ENCODE results near the gene ST7.

GRCh38 chr7:116997972-116998371 lies 44.7 kb downstream of the ST7 start:
- TF ChIP-seq POLR2A (IDR thresholded peaks at IDR 0.05; ENCODE audit: extremely low read depth, insufficient read length) (no peak), CTCF (IDR thresholded peaks at IDR 0.05; ENCODE audit: low read depth, low read length) (no peak), MYC (IDR thresholded peaks at IDR 0.05; ENCODE audit: low read depth, low read length) (no peak)
